ENCODE data around the gene AMOTL2.

The AMOTL2 gene

GRCh38 chr3:134366928-134367811, 7.1 kb downstream of the AMOTL2 start:
- in situ Hi-C loops (cut with MboI; ENCODE audit: low sequenced_read_pairs): no loop called here

- in situ Hi-C loops (cut with MboI; ENCODE audit: low sequenced_read_pairs): no loop called here
These were observed 7.9 kb downstream of the AMOTL2 start for GRCh38 chr3:134366221-134366927.

GRCh38 chr3:134365766-134366065, 8.5 kb downstream of the AMOTL2 start:
- in situ Hi-C loops (cut with MboI; ENCODE audit: low sequenced_read_pairs): no loop called here

DNA sequence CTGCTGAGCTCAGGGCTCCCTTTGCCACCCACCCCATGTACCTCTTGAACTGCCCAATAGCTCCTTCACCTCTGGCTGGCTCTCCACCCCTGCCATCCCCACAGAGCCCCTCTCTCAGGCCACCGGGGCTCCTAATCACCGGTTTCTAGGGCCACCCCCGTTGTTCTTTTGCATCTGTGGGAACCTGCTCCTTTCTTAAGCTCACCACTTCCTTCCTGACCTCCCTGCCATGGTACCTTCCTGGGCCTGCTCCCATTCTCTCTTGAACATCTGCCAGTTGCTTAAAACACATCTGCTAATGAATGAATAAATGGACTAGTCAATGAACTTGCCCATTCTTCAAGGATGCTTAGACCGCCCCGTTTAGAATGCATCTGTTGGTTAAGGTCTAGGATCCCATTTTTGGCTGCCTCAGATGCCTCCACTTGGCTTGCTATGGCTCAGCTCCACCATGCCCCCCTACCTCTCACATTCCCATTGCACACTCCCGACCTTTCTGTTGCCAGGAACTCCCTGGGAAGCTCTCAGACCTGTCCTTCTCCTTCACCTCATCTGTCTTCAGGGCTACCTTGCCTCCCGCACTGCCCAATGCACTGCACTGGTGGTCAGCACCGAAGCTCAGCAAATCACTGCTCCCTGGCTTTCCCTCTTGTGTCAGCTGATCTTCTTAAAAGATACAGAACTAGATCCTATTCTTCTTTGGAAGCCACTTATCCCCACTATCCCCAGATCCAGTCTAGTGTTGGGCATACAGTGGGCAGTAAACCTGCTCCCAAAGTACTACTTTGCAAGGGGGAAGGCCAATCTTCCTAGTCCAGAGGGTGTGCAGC, 9.1 kb downstream of the AMOTL2 start:
- in situ Hi-C loops (cut with MboI; ENCODE audit: low sequenced_read_pairs): no loop called here

- in situ Hi-C loops (cut with MboI; ENCODE audit: low sequenced_read_pairs): no loop called here
These were observed 9.9 kb downstream of the AMOTL2 start for GRCh38 chr3:134364061-134364935.

GRCh38 chr3:134363381-134363755, 10.9 kb downstream of the AMOTL2 start:
- in situ Hi-C loops (cut with MboI; ENCODE audit: low sequenced_read_pairs): no loop called here

- in situ Hi-C loops (cut with MboI; ENCODE audit: low sequenced_read_pairs): no loop called here
These were observed 11.4 kb downstream of the AMOTL2 start for GRCh38 chr3:134362670-134363380.

- in situ Hi-C loops (cut with MboI; ENCODE audit: low sequenced_read_pairs): no loop called here
These were observed 12.0 kb downstream of the AMOTL2 start for GRCh38 chr3:134362221-134362620.

GRCh38 chr3:134361162-134361835, 12.9 kb downstream of the AMOTL2 start:
- in situ Hi-C loops (cut with MboI; ENCODE audit: low sequenced_read_pairs): no loop called here

- in situ Hi-C loops (cut with MboI; ENCODE audit: low sequenced_read_pairs): no loop called here
These were observed 14.2 kb downstream of the AMOTL2 start for GRCh38 chr3:134360046-134360445.

- in situ Hi-C loops (cut with MboI; ENCODE audit: low sequenced_read_pairs): no loop called here
These were observed 14.9 kb downstream of the AMOTL2 start for GRCh38 chr3:134359121-134360010.

- in situ Hi-C loops (cut with MboI; ENCODE audit: low sequenced_read_pairs): no loop called here
These were observed 16.1 kb downstream of the AMOTL2 start for GRCh38 chr3:134357914-134358811.

- in situ Hi-C loops (cut with MboI; ENCODE audit: low sequenced_read_pairs): no loop called here
These were observed 16.9 kb downstream of the AMOTL2 start for GRCh38 chr3:134357261-134357913.

GRCh38 chr3:134356411-134357040, 17.7 kb downstream of the AMOTL2 start:
- in situ Hi-C loops (cut with MboI; ENCODE audit: low sequenced_read_pairs): no loop called here

- in situ Hi-C loops (cut with MboI; ENCODE audit: low sequenced_read_pairs): no loop called here
These were observed 18.8 kb downstream of the AMOTL2 start for GRCh38 chr3:134355416-134355815.

GRCh38 chr3:134354612-134355251, 19.5 kb downstream of the AMOTL2 start:
- in situ Hi-C loops (cut with MboI; ENCODE audit: low sequenced_read_pairs): no loop called here

Measured in HL-60/S4 treated with phorbol 12-myristate 13-acetate at 8.2 ng/mL for 4 days and 3 days (cell line).